ENCODE data around the gene SRSF3. TPM values are rescaled to one million over a fixed set of nuclear protein-coding genes. Genes with fewer than 3 reads are reported as not detected.
"Not testable (repeated sequence)": the region's sequence is repeated elsewhere in the genome, so short reads cannot be mapped to it uniquely, and the experiment has no call there.

SRSF3 gene
- total and polyA plus RNA-seq, 2 donors (not counting 1 experiment from before 2014, with no cell fraction given) = 316 to 642 TPM

DNA sequence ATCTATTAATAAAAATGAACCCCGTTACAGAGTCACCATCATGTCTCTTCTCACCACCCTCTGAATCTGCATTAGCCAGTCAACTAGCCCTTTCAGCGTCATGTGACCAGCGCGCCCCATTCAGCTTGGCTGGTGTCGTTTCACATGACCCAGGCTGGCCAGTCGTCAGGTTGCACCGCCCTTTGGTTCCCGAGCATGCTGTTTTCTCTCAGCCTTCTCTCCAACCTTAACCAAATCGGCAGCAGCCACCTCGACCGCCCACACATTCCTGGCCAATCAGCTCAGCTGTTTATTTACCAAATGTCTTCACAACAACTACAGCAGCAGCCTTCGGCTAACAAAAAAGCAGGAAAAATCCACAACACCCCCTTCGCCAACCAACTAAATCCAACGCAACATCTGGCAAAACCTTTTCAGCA is 5.6 kb downstream of the SRSF3 start:
- Mint-ChIP-seq H3K27ac (peak overlapping the region; percentile 61), H3K4me1 (peaks cover 70% of the 10 kb centered on the region), H3K27me3 (no peaks in the 10 kb centered on the region), H3K4me3 (peak overlapping the region; percentile 41), H3K9me3 (ENCODE audit: insufficient read depth) (no peaks in the 10 kb centered on the region)
- Histone ChIP-seq H3K4me1 (ENCODE audit: control insufficient read depth in 2 of 2, insufficient read depth in 2 of 2, low read length in 2 of 2) (peaks cover 42% of the 10 kb centered on the region in 2 donors), H3K27ac (ENCODE audit: low read length in 2 of 2) (no peak overlapping the region), H3K9me3 (ENCODE audit: control extremely low read depth in 1 of 3, control insufficient read depth in 2 of 3, insufficient read depth in 1 of 3, low read length in 2 of 3) (no peaks in the 10 kb centered on the region), H3K36me3 (replicated peaks in 1 of 2; ENCODE audit: control extremely low read depth in 1 of 2, control insufficient read depth in 1 of 2, extremely low read depth in 1 of 2, insufficient read depth in 2 of 2, low read length in 1 of 2) (peaks cover 23 to 82% of the 10 kb centered on the region in 2 experiments), H3K4me2 (replicated peaks; ENCODE audit: low read depth, low read length, poor library complexity, severe bottlenecking) (peak overlapping the region; percentile 21), H3K79me2 (ENCODE audit: control insufficient read depth, insufficient read depth, low read length) (peaks cover 100% of the 10 kb centered on the region), H4K20me1 (ENCODE audit: control insufficient read depth, insufficient read depth, low read length, poor library complexity, severe bottlenecking) (peaks cover 91% of the 10 kb centered on the region), H3K4me3 (ENCODE audit: control extremely low read depth in 1 of 5, extremely low read depth in 1 of 5, insufficient read depth in 1 of 5, low read depth in 2 of 5, low read length in 4 of 5) (no peak overlapping the region), H2AFZ (ENCODE audit: insufficient read depth, low read depth, low read length, poor library complexity, severe bottlenecking) (no peak overlapping the region), H3K9ac (ENCODE audit: low read length) (no peak overlapping the region), H3K27me3 (replicated peaks in 1 of 4; ENCODE audit: control extremely low read depth in 1 of 4, control insufficient read depth in 3 of 4, insufficient read depth in 4 of 4, low read length in 3 of 4) (no peaks in the 10 kb centered on the region)
- no peak for DNase-seq
- POLR2A ChIA-PET = interaction anchor here (0.8 to 1.1 kb wide), 2 partner anchors 9 to 30 kb away, joined by 3 read pairs; no protein-coding TSS in a partner anchor
- CTCF ChIA-PET = interaction anchor here (1.4 to 2.3 kb wide), 3 partner anchors 10 to 160 kb away, joined by 7 to 10 read pairs (median 8); no protein-coding TSS in a partner anchor
- 91% methylated on average over 14 of the region's 14 CpGs for WGBS (ENCODE audit: insufficient coverage)
- intact Hi-C loops (cut with micrococcal nuclease) = loop anchor here (10.0 kb wide), 3 partner anchors 275 to 575 kb away; partner anchors contain the start of genes FGD2, PIM1 and PPIL1
- TF ChIP-seq EZH2 (IDR thresholded peaks at IDR 0.05; ENCODE audit: borderline replicate concordance, insufficient read depth, low read depth, low read length, poor library complexity, severe bottlenecking) (no peak), CTCF (IDR thresholded peaks at IDR 0.05) (no peak)
- no peak for ATAC-seq (ENCODE audit: low read depth)

GRCh38 chr6:36600564-36601146 is 6.5 kb downstream of the SRSF3 start:
- peaks cover 23 to 91% of the 10 kb centered on the region in 2 experiments for H3K36me3 ChIP-seq (replicated peaks in 1 of 2; ENCODE audit: control extremely low read depth in 1 of 2, control insufficient read depth in 1 of 2, extremely low read depth in 1 of 2, insufficient read depth in 2 of 2, low read length in 1 of 2)
- no peak overlapping the region for H3K4me2 ChIP-seq (replicated peaks; ENCODE audit: low read depth, low read length, poor library complexity, severe bottlenecking)
- peaks cover 42% of the 10 kb centered on the region in 2 donors for H3K4me1 ChIP-seq (ENCODE audit: control insufficient read depth in 2 of 2, insufficient read depth in 2 of 2, low read length in 2 of 2)
- ChIA-PET CTCF (interaction anchor here (0.7 to 2.3 kb wide), 7 partner anchors 9 to 212 kb away, joined by 4 to 10 read pairs (median 7); no protein-coding TSS in a partner anchor), POLR2A (interaction anchor here (0.6 to 1.1 kb wide), 3 partner anchors 8 to 80 kb away, joined by 3 to 11 read pairs (median 10); no protein-coding TSS in a partner anchor)
- H3K9ac ChIP-seq (ENCODE audit: low read length) = no peak overlapping the region
- H3K4me1 Mint-ChIP-seq = peaks cover 78% of the 10 kb centered on the region
- 74% methylated on average over 3 of the region's 6 CpGs for WGBS (ENCODE audit: insufficient coverage)
- H3K79me2 ChIP-seq (ENCODE audit: control insufficient read depth, insufficient read depth, low read length) = peaks cover 99% of the 10 kb centered on the region
- no peaks in the 10 kb centered on the region for H3K9me3 ChIP-seq (ENCODE audit: control extremely low read depth in 1 of 3, control insufficient read depth in 2 of 3, insufficient read depth in 1 of 3, low read length in 2 of 3)
- H4K20me1 ChIP-seq (ENCODE audit: control insufficient read depth, insufficient read depth, low read length, poor library complexity, severe bottlenecking) = peaks cover 87% of the 10 kb centered on the region
- H3K27me3 Mint-ChIP-seq = no peaks in the 10 kb centered on the region
- ATAC-seq (ENCODE audit: low read depth) (no peak), DNase-seq (no peak)
- intact Hi-C loops (cut with micrococcal nuclease) = no loop called here
- no peak overlapping the region for H3K27ac Mint-ChIP-seq
- H2AFZ ChIP-seq (ENCODE audit: insufficient read depth, low read depth, low read length, poor library complexity, severe bottlenecking) = no peak overlapping the region
- H3K4me3 Mint-ChIP-seq = no peak overlapping the region
- TF ChIP-seq CTCF (IDR thresholded peaks at IDR 0.05) (no peak), EZH2 (IDR thresholded peaks at IDR 0.05; ENCODE audit: borderline replicate concordance, insufficient read depth, low read depth, low read length, poor library complexity, severe bottlenecking) (no peak)
- H3K27ac ChIP-seq (ENCODE audit: low read length in 2 of 2) = no peak overlapping the region
- H3K4me3 ChIP-seq (ENCODE audit: control extremely low read depth in 1 of 5, extremely low read depth in 1 of 5, insufficient read depth in 1 of 5, low read depth in 2 of 5, low read length in 4 of 5) = no peak overlapping the region
- H3K27me3 ChIP-seq (replicated peaks in 1 of 4; ENCODE audit: control extremely low read depth in 1 of 4, control insufficient read depth in 3 of 4, insufficient read depth in 4 of 4, low read length in 3 of 4) = no peaks in the 10 kb centered on the region
- H3K9me3 Mint-ChIP-seq (ENCODE audit: insufficient read depth) = no peaks in the 10 kb centered on the region

- H3K4me3 Mint-ChIP-seq; ATAC-seq (ENCODE audit: low read depth); H3K27me3 ChIP-seq (replicated peaks in 1 of 4; ENCODE audit: control extremely low read depth in 1 of 4, control insufficient read depth in 3 of 4, insufficient read depth in 4 of 4, low read length in 3 of 4); H3K9me3 Mint-ChIP-seq (ENCODE audit: insufficient read depth); H3K4me2 ChIP-seq (replicated peaks; ENCODE audit: low read depth, low read length, poor library complexity, severe bottlenecking); POLR2A ChIA-PET; H2AFZ ChIP-seq (ENCODE audit: insufficient read depth, low read depth, low read length, poor library complexity, severe bottlenecking); H3K27ac ChIP-seq (ENCODE audit: low read length in 2 of 2); DNase-seq; H3K27me3 Mint-ChIP-seq; H3K4me3 ChIP-seq (ENCODE audit: control extremely low read depth in 1 of 5, extremely low read depth in 1 of 5, insufficient read depth in 1 of 5, low read depth in 2 of 5, low read length in 4 of 5); H3K9me3 ChIP-seq (ENCODE audit: control extremely low read depth in 1 of 3, control insufficient read depth in 2 of 3, insufficient read depth in 1 of 3, low read length in 2 of 3); intact Hi-C loops (cut with micrococcal nuclease); H3K9ac ChIP-seq (ENCODE audit: low read length): not testable (repeated sequence)
- H3K27ac Mint-ChIP-seq = peak overlapping the region; percentile 20
- H3K4me1 ChIP-seq (ENCODE audit: control insufficient read depth in 2 of 2, insufficient read depth in 2 of 2, low read length in 2 of 2) = peaks cover 35 to 38% of the 10 kb centered on the region in 2 donors
- peaks cover 76% of the 10 kb centered on the region for H3K4me1 Mint-ChIP-seq
- H3K79me2 ChIP-seq (ENCODE audit: control insufficient read depth, insufficient read depth, low read length) = peaks cover 93% of the 10 kb centered on the region
- WGBS (ENCODE audit: insufficient coverage) = no CpG with 5 or more reads among the region's 3 CpGs
- peaks cover 83% of the 10 kb centered on the region for H4K20me1 ChIP-seq (ENCODE audit: control insufficient read depth, insufficient read depth, low read length, poor library complexity, severe bottlenecking)
- CTCF ChIA-PET = interaction anchor here (1.4 to 1.8 kb wide), 2 partner anchors 13 to 22 kb away, joined by 4 to 7 read pairs; no protein-coding TSS in a partner anchor
- peaks cover 22 to 98% of the 10 kb centered on the region in 2 experiments for H3K36me3 ChIP-seq (replicated peaks in 1 of 2; ENCODE audit: control extremely low read depth in 1 of 2, control insufficient read depth in 1 of 2, extremely low read depth in 1 of 2, insufficient read depth in 2 of 2, low read length in 1 of 2)
Measured at GRCh38 chr6:36601818-36602217, 7.7 kb downstream of the SRSF3 start.

Measured in B cell (primary cell).